ENCODE results near the gene DRAM1. TPM values are rescaled to one million over a fixed set of nuclear protein-coding genes. Genes with fewer than 3 reads are reported as not detected.

Gene DRAM1
- total RNA-seq: 17.3 and 47.0 TPM in 2 replicates

GRCh38 chr12:101876861-101877805 lies at the start of gene DRAM1:
TSS of gene DRAM1 (plus strand) at chr12:101877580. CDS start at chr12:101877790, 210 bp downstream.

GRCh38 chr12:101830367-101831325 lies 46.7 kb upstream of the DRAM1 start, which contains the start of gene GNPTAB:
TSS of gene GNPTAB (minus strand) at chr12:101830959. CDS start at chr12:101830675, 284 bp downstream.

Other genes with a start within 250 kb of the DRAM1 start
- gene CHPT1, start 179.9 kb upstream of the DRAM1 start, total RNA-seq: 10.2 and 18.4 TPM in 2 replicates
- 0.13 TPM in 1 of 2 replicates, not detected in the other for gene SYCP3, start 138.1 kb upstream of the DRAM1 start, total RNA-seq
- gene GNPTAB, start 46.6 kb upstream of the DRAM1 start, total RNA-seq: 16.7 and 40.4 TPM in 2 replicates
- gene WASHC3, start 184.4 kb downstream of the DRAM1 start, total RNA-seq: 33.7 and 48.1 TPM in 2 replicates
- 30.1 and 35.4 TPM in 2 replicates for gene NUP37, start 242.5 kb downstream of the DRAM1 start, total RNA-seq
- gene PARPBP, start 242.6 kb downstream of the DRAM1 start, total RNA-seq: 11.5 and 12.0 TPM in 2 replicates

Measured in bladder microvascular endothelial cell (primary cell).